NT2/D1 (cell line): ENCODE results near the gene LLGL2.

Experiments used
- DNase-seq: peaks from one replicate; pipeline ENCODE4 v3.0.0-alpha.2; 2011; ENCODE audit warnings: low read depth, low spot score
- H3K27me3 ChIP-seq: 2 replicates; pipeline ENCODE4 v1.6.0; 2011; ENCODE audit warnings: mild to moderate bottlenecking; ENCODE audit not compliant: insufficient read length, insufficient read depth
- H3K36me3 ChIP-seq: 2 replicates; pipeline ENCODE4 v1.6.1; 2011; ENCODE audit warnings: mild to moderate bottlenecking, low read length, mixed read lengths; ENCODE audit not compliant: insufficient read depth, insufficient read length
- H3K4me1 ChIP-seq: 2 replicates; pipeline ENCODE4 v1.5.1; 2011; ENCODE audit not compliant: insufficient read depth, insufficient read length
- H3K4me3 ChIP-seq: 2 replicates; pipeline ENCODE4 v1.5.1; 2011; ENCODE audit warnings: low read depth; ENCODE audit not compliant: insufficient read length
- H3K9ac ChIP-seq: 2 replicates; pipeline ENCODE4 v1.6.0; 2011; ENCODE audit warnings: low read depth; ENCODE audit not compliant: insufficient read length
- H3K9me3 ChIP-seq: 2 replicates; pipeline ENCODE4 v1.5.1; 2011; ENCODE audit warnings: mild to moderate bottlenecking, low read length; ENCODE audit not compliant: insufficient read depth
- SUZ12 ChIP-seq: IDR thresholded peaks from 2 replicates; pipeline ENCODE4 v1.6.1; 2011; ENCODE audit not compliant: insufficient read length, insufficient read depth; ENCODE audit errors: extremely low read depth
- YY1 ChIP-seq: IDR thresholded peaks from 2 replicates; pipeline ENCODE4 v1.6.1; 2011; ENCODE audit not compliant: insufficient read length, insufficient read depth
- ZNF274 ChIP-seq: IDR thresholded peaks from 2 replicates; pipeline ENCODE4 v1.6.1; 2011; ENCODE audit warnings: mild to moderate bottlenecking, low read depth, low read length

Gene LLGL2

GRCh38 chr17:75521290-75521689 is 4.2 kb upstream of the LLGL2 start:
- Histone ChIP-seq H3K9ac (peak overlapping the region; percentile 24), H3K27me3 (peaks cover 6% of the 10 kb centered on the region), H3K4me3 (no peak overlapping the region), H3K9me3 (no peaks in the 10 kb centered on the region), H3K4me1 (peaks cover 7% of the 10 kb centered on the region), H3K36me3 (peaks cover 63% of the 10 kb centered on the region)
- no peak for DNase-seq
- TF ChIP-seq ZNF274 (no peak), YY1 (no peak), SUZ12 (no peak)

- Histone ChIP-seq H3K27me3 (peaks cover 11% of the 10 kb centered on the region), H3K9me3 (no peaks in the 10 kb centered on the region), H3K9ac (no peak overlapping the region), H3K36me3 (peaks cover 63% of the 10 kb centered on the region), H3K4me3 (no peak overlapping the region), H3K4me1 (peaks cover 8% of the 10 kb centered on the region)
- DNase-seq = no peak
- no peak for TF ChIP-seq SUZ12
- no peak for TF ChIP-seq YY1
- no peak for TF ChIP-seq ZNF274
Observed at GRCh38 chr17:75521951-75522727, 3.4 kb upstream of the LLGL2 start.

- DNase-seq = no peak
- peaks cover 11% of the 10 kb centered on the region for H3K27me3 ChIP-seq
- peaks cover 52% of the 10 kb centered on the region for H3K36me3 ChIP-seq
- no peak overlapping the region for H3K4me3 ChIP-seq
- TF ChIP-seq YY1 (no peak), SUZ12 (no peak), ZNF274 (no peak)
- H3K9me3 ChIP-seq = no peaks in the 10 kb centered on the region
- no peak overlapping the region for H3K9ac ChIP-seq
- peaks cover 4% of the 10 kb centered on the region for H3K4me1 ChIP-seq
Observed at GRCh38 chr17:75523647-75524046, 1.9 kb upstream of the LLGL2 start.

- no peaks in the 10 kb centered on the region for H3K9me3 ChIP-seq
- no peak for DNase-seq
- TF ChIP-seq ZNF274 (no peak), SUZ12 (no peak), YY1 (no peak)
- peak overlapping the region; percentile 62 for H3K4me3 ChIP-seq
- peaks cover 44% of the 10 kb centered on the region for H3K36me3 ChIP-seq
- peaks cover 4% of the 10 kb centered on the region for H3K4me1 ChIP-seq
- peaks cover 11% of the 10 kb centered on the region for H3K27me3 ChIP-seq
- H3K9ac ChIP-seq = peak overlapping the region; percentile 80
Observed at GRCh38 chr17:75524269-75524969, 1.1 kb upstream of the LLGL2 start.

- H3K9me3 ChIP-seq = no peaks in the 10 kb centered on the region
- DNase-seq = no peak
- H3K27me3 ChIP-seq = peaks cover 11% of the 10 kb centered on the region
- H3K4me1 ChIP-seq = peaks cover 8% of the 10 kb centered on the region
- peak overlapping the region; percentile 86 for H3K9ac ChIP-seq
- no peak for TF ChIP-seq ZNF274
- no peak for TF ChIP-seq SUZ12
- TF ChIP-seq YY1 = no peak
- peaks cover 33% of the 10 kb centered on the region for H3K36me3 ChIP-seq
- peak overlapping the region; percentile 65 for H3K4me3 ChIP-seq
Observed at GRCh38 chr17:75525806-75526554, 483 bp downstream of the LLGL2 start.

- H3K9ac ChIP-seq = peak overlapping the region; percentile 86
- peaks cover 26% of the 10 kb centered on the region for H3K36me3 ChIP-seq
- no peaks in the 10 kb centered on the region for H3K9me3 ChIP-seq
- peak overlapping the region; percentile 65 for H3K4me3 ChIP-seq
- TF ChIP-seq ZNF274 = no peak
- TF ChIP-seq YY1 = no peak
- TF ChIP-seq SUZ12 = no peak
- H3K27me3 ChIP-seq = peaks cover 11% of the 10 kb centered on the region
- DNase-seq = no peak
- H3K4me1 ChIP-seq = peaks cover 15% of the 10 kb centered on the region
Observed at GRCh38 chr17:75526555-75527270, 1.2 kb downstream of the LLGL2 start.
